IMR-90 (cell line): ENCODE results near the gene MMP8. TPM values are rescaled to one million over a fixed set of nuclear protein-coding genes. Genes with fewer than 3 reads are reported as not detected.

Experiments used
- ATAC-seq: fragments of 200-7000 bp; cut with Tn5 transposase; 2 replicates; pipeline ENCODE4 v1.9.1; 2020; ENCODE audit warnings: low read depth, mild to moderate bottlenecking, moderate library complexity
- BruUV-seq: library from RNA; stranded (reverse); fragments of 400-500 nt; replicated peaks from 2 replicates; lab custom pipeline; 2021; lab: Mats Ljungman, UMichigan
- CTCF ChIA-PET: fragments of 300-600 bp; formaldehyde crosslinking; extraction: SDS; loops from one replicate; lab custom pipeline; 2021; ENCODE audit warnings: antibody characterized with exemption; lab: Yijun Ruan, JAX
- POLR2A ChIA-PET: fragments of 300-600 bp; sonication (Branson Sonifier 250); formaldehyde crosslinking; loops from one replicate; lab custom pipeline; 2022; ENCODE audit warnings: antibody characterized with exemption; ENCODE audit not compliant: unreplicated experiment; lab: Charles Lee
- DNase-seq: peaks from one replicate; pipeline ENCODE4 v3.0.0; 2013
- H2AFZ ChIP-seq: replicated peaks from 2 replicates; pipeline ENCODE3; 2013; ENCODE audit warnings: low read length, mild to moderate bottlenecking; ENCODE audit not compliant: poor library complexity
- H2AK5ac ChIP-seq: 2 replicates; pipeline ENCODE4 v1.6.1; 2013; ENCODE audit warnings: low read depth, low read length, inconsistent platforms
- H2AK9ac ChIP-seq: replicated peaks from 2 replicates; pipeline ENCODE3; 2013; ENCODE audit warnings: mild to moderate bottlenecking, low read depth, low read length, moderate library complexity; ENCODE audit not compliant: poor library complexity
- H2BK120ac ChIP-seq: 2 replicates; pipeline ENCODE4 v1.6.1; 2013; ENCODE audit warnings: low read depth, low read length, inconsistent platforms
- H2BK15ac ChIP-seq: 3 replicates; pipeline ENCODE4 v1.6.1; 2013; ENCODE audit warnings: low read depth, low read length, inconsistent platforms
- H2BK20ac ChIP-seq: 2 replicates; pipeline ENCODE4 v1.6.1; 2013; ENCODE audit warnings: low read depth, mild to moderate bottlenecking, inconsistent platforms, low read length, moderate library complexity
- H2BK5ac ChIP-seq: 2 replicates; pipeline ENCODE4 v1.6.1; 2013; ENCODE audit warnings: mild to moderate bottlenecking, low read depth, low read length, inconsistent platforms; ENCODE audit not compliant: poor library complexity, severe bottlenecking
- H3K14ac ChIP-seq: replicated peaks from 2 replicates; pipeline ENCODE4 v1.6.1; 2013; ENCODE audit warnings: low read depth, low read length, inconsistent platforms
- H3K18ac ChIP-seq: 2 replicates; pipeline ENCODE4 v1.6.1; 2013; ENCODE audit warnings: low read depth, low read length, control low read depth
- H3K23ac ChIP-seq: 2 replicates; pipeline ENCODE4 v1.6.1; 2013; ENCODE audit warnings: low read depth, low read length, inconsistent platforms
- H3K27ac ChIP-seq: 2 replicates; pipeline ENCODE4 v1.5.1; 2013; ENCODE audit warnings: mild to moderate bottlenecking, control low read depth, low read length; ENCODE audit not compliant: insufficient read depth
- H3K27me3 ChIP-seq: 2 replicates; pipeline ENCODE4 v1.6.1; 2013; ENCODE audit warnings: low read length; ENCODE audit not compliant: control insufficient read depth, insufficient read depth
- H3K36me3 ChIP-seq: 2 replicates; pipeline ENCODE4 v1.6.1; 2013; ENCODE audit warnings: low read length, mixed read lengths; ENCODE audit not compliant: control insufficient read depth, insufficient read depth
- H3K4ac ChIP-seq: 2 replicates; pipeline ENCODE4 v1.6.1; 2013; ENCODE audit warnings: low read depth, low read length, inconsistent platforms
- H3K4me1 ChIP-seq: 2 replicates; pipeline ENCODE4 v1.6.1; 2013; ENCODE audit warnings: low read length, mixed read lengths; ENCODE audit not compliant: control insufficient read depth, insufficient read depth
- H3K4me2 ChIP-seq: 2 replicates; pipeline ENCODE4 v1.6.1; 2013; ENCODE audit warnings: low read depth, mild to moderate bottlenecking, control low read depth, low read length, moderate library complexity
- H3K4me3 ChIP-seq: 2 replicates; pipeline ENCODE4 v1.5.1; 2013; ENCODE audit warnings: low read depth, mild to moderate bottlenecking, control low read depth, low read length, moderate library complexity; ENCODE audit not compliant: insufficient read depth
- H3K56ac ChIP-seq: 2 replicates; pipeline ENCODE4 v1.6.1; 2013; ENCODE audit warnings: low read length, inconsistent platforms; ENCODE audit not compliant: insufficient read depth; ENCODE audit errors: extremely low read depth
- H3K79me1 ChIP-seq, 2 experiments: 2 replicates each; pipeline ENCODE4 v1.6.1; 2013; ENCODE audit warnings: low read length in 2 of 2, inconsistent platforms in 1 of 2, low read depth in 1 of 2
- H3K9ac ChIP-seq: 2 replicates; pipeline ENCODE4 v1.6.1; 2013; ENCODE audit warnings: low read depth, low read length, control low read depth
- H3K9me1 ChIP-seq: 2 replicates; pipeline ENCODE4 v1.6.1; 2013; ENCODE audit warnings: low read length, inconsistent platforms; ENCODE audit not compliant: insufficient read depth
- H3K9me3 ChIP-seq: 2 replicates; pipeline ENCODE4 v1.6.1; 2013; ENCODE audit warnings: low read length; ENCODE audit not compliant: control insufficient read depth, insufficient read depth
- H4K20me1 ChIP-seq: 2 replicates; pipeline ENCODE4 v1.6.1; 2013; ENCODE audit warnings: low read length, inconsistent platforms; ENCODE audit not compliant: insufficient read depth
- H4K5ac ChIP-seq: 2 replicates; pipeline ENCODE4 v1.6.1; 2013; ENCODE audit warnings: mild to moderate bottlenecking, low read depth, low read length, control low read depth
- H4K8ac ChIP-seq, 2 experiments: 2 replicates each; pipeline ENCODE4 v1.6.1; 2013; ENCODE audit warnings: low read depth in 2 of 2, low read length in 2 of 2, control low read depth in 1 of 2, inconsistent platforms in 1 of 2
- H4K91ac ChIP-seq: 2 replicates; pipeline ENCODE4 v1.6.1; 2013; ENCODE audit warnings: low read depth, low read length, inconsistent platforms; ENCODE audit not compliant: insufficient read depth
- CEBPB ChIP-seq: IDR thresholded peaks from 2 replicates; pipeline ENCODE4 v1.6.1; 2012; ENCODE audit warnings: low read depth, low read length, improper control_type of control experiment
- RAD21 ChIP-seq: IDR thresholded peaks from 2 replicates; pipeline ENCODE4 v1.6.1; 2012; ENCODE audit warnings: low read length, improper control_type of control experiment
- SMC3 ChIP-seq: fragments of 150-350 bp; IDR thresholded peaks from 2 replicates; pipeline ENCODE4 v1.6.1; 2016; ENCODE audit warnings: low read depth, mild to moderate bottlenecking, antibody characterized with exemption, low read length, moderate library complexity
- WGBS, 2 experiments: methylation state at CpG; one replicate each; pipeline versions ENCODE4 v1.1.5 to v1.1.7; 2013; ENCODE audit warnings: missing lambda C conversion rate in 2 of 2; ENCODE audit not compliant: insufficient read length in 1 of 2; ENCODE audit errors: extremely low coverage in 2 of 2; 5-methylcytosine and 5-hydroxymethylcytosine counted together
- dilution Hi-C: fragments of 300-500 bp; cut with HindIII; formaldehyde crosslinking; loops from one replicate; pipeline ENCODE4 v1.14.3; 2018; ENCODE audit warnings: low sequenced_read_pairs; ENCODE audit not compliant: unreplicated experiment
- in situ Hi-C: fragments of 300-500 bp; cut with MboI; formaldehyde crosslinking; loops from 3 replicates; pipeline ENCODE4 v1.14.3; 2019; ENCODE audit warnings: low sequenced_read_pairs, inconsistent platforms, mixed read lengths
- intact Hi-C: fragments of 100-400 bp; cut with micrococcal nuclease; formaldehyde crosslinking; loops from 2 replicates; pipeline ENCODE4 v1.10.0; 2022
- polyA plus RNA-seq, 3 experiments: library from polyadenylated mRNA; depleted of rRNA; stranded (reverse); fragments of >200 nt; gene quantifications; 2 replicates each; pipeline ENCODE4 v1.2.3, GENCODE V29; 2012; ENCODE audit warnings: low replicate concordance in 1 of 3
- total RNA-seq: library from RNA; depleted of rRNA; stranded (reverse); fragments of >200 nt; gene quantifications from 2 replicates; pipeline ENCODE4 v1.2.3, GENCODE V29; 2012
- TF ChIP-seq, protein P1 (sequence below): conservative IDR thresholded peaks from 2 replicates; pipeline ENCODE4 v1.5.1; 2012; ENCODE audit warnings: mild to moderate bottlenecking, low read depth, low read length, improper control_type of control experiment
- TF ChIP-seq, protein P2 (sequence below): fragments of 150-350 bp; IDR thresholded peaks from 2 replicates; pipeline ENCODE4 v1.6.1; 2017; ENCODE audit warnings: mild to moderate bottlenecking, antibody characterized with exemption, low read length, low read depth

MMP8 gene
- total and polyA plus RNA-seq, 2 of the 4 experiments (the other 2 are of a cell fraction) = 0.05 to 0.18 TPM

DNA sequence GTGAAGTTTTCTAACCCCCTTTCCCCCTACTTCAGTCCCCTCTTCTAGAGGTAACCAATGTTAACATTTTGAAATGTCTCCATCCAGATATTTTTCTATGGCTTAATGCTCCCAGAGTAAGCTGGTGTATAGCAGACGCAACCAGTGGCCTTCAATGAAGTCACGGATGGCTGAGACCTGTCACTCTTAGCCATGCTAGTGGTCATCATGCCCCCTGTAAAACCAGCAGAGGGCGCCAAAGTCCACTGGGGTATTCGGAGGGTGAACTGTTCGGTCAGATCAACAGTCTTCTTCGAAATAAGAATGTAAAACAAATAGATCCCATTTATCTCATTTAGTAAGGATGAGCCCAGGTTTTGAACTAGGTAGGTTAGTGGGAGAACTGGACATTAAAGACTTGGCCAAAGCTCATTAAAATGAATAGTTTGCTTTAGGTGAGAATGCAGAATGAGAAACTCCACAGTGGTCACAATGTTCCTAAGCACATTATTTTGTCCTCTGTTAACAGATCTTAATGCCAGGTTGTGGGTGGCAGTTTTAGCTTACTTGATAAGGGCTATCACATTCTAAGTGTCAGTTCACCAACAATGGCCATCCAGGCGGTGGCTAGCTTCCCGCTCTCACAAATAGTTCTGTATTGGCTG, 8.6 kb upstream of the MMP8 start:
- BruUV-seq = no TSS peak
- no peak overlapping the region for H3K4me2 ChIP-seq
- peak; percentile 73 for ATAC-seq
- H3K9me3 ChIP-seq = no peaks in the 10 kb centered on the region
- H2AFZ ChIP-seq = peak overlapping the region; percentile 29
- H3K23ac ChIP-seq = no peak overlapping the region
- no peak overlapping the region for H3K56ac ChIP-seq
- peaks cover 7% of the 10 kb centered on the region for H3K9me1 ChIP-seq
- no peak overlapping the region for H4K8ac ChIP-seq
- H3K27me3 ChIP-seq = peaks cover 16% of the 10 kb centered on the region
- H3K9ac ChIP-seq = no peak overlapping the region
- no peak overlapping the region for H3K27ac ChIP-seq
- peak; percentile 47 for DNase-seq
- peaks cover 8% of the 10 kb centered on the region for H3K4me1 ChIP-seq
- ChIA-PET CTCF (interaction anchor here (0.9 kb wide), 1 partner anchor 49 kb away, joined by 3 read pairs; no protein-coding TSS in a partner anchor), POLR2A (no interaction called here)
- H3K4me3 ChIP-seq = no peak overlapping the region
- no peak overlapping the region for H4K91ac ChIP-seq
- intact Hi-C loops (loop anchor here (1.0 to 2.0 kb wide), 2 partner anchors 207 to 322 kb away; no protein-coding TSS in a partner anchor), in situ Hi-C loops (no loop called here), dilution Hi-C loops (no loop called here)
- no peaks in the 10 kb centered on the region for H3K36me3 ChIP-seq
- no peak overlapping the region for H3K4ac ChIP-seq
- H2BK15ac ChIP-seq = no peak overlapping the region
- TF ChIP-seq CEBPB = no peak
- TF ChIP-seq SMC3 = peak; percentile 70
- TF ChIP-seq RAD21 = peak; percentile 80
- TF ChIP-seq, protein P1, sequence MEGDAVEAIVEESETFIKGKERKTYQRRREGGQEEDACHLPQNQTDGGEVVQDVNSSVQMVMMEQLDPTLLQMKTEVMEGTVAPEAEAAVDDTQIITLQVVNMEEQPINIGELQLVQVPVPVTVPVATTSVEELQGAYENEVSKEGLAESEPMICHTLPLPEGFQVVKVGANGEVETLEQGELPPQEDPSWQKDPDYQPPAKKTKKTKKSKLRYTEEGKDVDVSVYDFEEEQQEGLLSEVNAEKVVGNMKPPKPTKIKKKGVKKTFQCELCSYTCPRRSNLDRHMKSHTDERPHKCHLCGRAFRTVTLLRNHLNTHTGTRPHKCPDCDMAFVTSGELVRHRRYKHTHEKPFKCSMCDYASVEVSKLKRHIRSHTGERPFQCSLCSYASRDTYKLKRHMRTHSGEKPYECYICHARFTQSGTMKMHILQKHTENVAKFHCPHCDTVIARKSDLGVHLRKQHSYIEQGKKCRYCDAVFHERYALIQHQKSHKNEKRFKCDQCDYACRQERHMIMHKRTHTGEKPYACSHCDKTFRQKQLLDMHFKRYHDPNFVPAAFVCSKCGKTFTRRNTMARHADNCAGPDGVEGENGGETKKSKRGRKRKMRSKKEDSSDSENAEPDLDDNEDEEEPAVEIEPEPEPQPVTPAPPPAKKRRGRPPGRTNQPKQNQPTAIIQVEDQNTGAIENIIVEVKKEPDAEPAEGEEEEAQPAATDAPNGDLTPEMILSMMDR = peak; percentile 71
- TF ChIP-seq, protein P2, sequence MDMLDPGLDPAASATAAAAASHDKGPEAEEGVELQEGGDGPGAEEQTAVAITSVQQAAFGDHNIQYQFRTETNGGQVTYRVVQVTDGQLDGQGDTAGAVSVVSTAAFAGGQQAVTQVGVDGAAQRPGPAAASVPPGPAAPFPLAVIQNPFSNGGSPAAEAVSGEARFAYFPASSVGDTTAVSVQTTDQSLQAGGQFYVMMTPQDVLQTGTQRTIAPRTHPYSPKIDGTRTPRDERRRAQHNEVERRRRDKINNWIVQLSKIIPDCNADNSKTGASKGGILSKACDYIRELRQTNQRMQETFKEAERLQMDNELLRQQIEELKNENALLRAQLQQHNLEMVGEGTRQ = no peak
- no peak overlapping the region for H2AK5ac ChIP-seq
- H4K5ac ChIP-seq = no peak overlapping the region
- no peak overlapping the region for H2AK9ac ChIP-seq
- no peak overlapping the region for H2BK20ac ChIP-seq
- H3K79me1 ChIP-seq = no peaks in the 10 kb centered on the region
- no peak overlapping the region for H2BK120ac ChIP-seq
- H2BK5ac ChIP-seq = no peak overlapping the region
- no peak overlapping the region for H3K18ac ChIP-seq
- H3K14ac ChIP-seq = no peak overlapping the region
- WGBS, 2 experiments = no CpG with 5 or more reads among the region's 8 CpGs
- H4K20me1 ChIP-seq = no peaks in the 10 kb centered on the region
